H9 (cell line): ENCODE measurements around the gene ZNF541. TPM values are rescaled to one million over a fixed set of nuclear protein-coding genes. Genes with fewer than 3 reads are reported as not detected.
A peak's percentile ranks its signal among the peaks of the same experiment; 100 is the strongest.
"Not testable (repeated sequence)": the region's sequence is repeated elsewhere in the genome, so short reads cannot be mapped to it uniquely, and the experiment has no call there.

Experiments
- DNase-seq: peaks from one replicate; pipeline ENCODE4 v3.0.0-alpha.2; 2017
- H2AFZ ChIP-seq: one replicate; pipeline ENCODE4 v1.6.1; 2013; ENCODE audit warnings: mild to moderate bottlenecking, low read length, control low read depth, moderate library complexity
- H2AK5ac ChIP-seq: 2 replicates; pipeline ENCODE4 v1.6.1; 2013; ENCODE audit warnings: low read length, control low read depth, mixed read lengths; ENCODE audit not compliant: insufficient read length
- H2BK120ac ChIP-seq: one replicate; pipeline ENCODE4 v1.6.1; 2013; ENCODE audit warnings: low read depth, mild to moderate bottlenecking, low read length, control low read depth, inconsistent platforms; ENCODE audit not compliant: poor library complexity, severe bottlenecking
- H2BK12ac ChIP-seq: 2 replicates; pipeline ENCODE4 v1.6.1; 2013; ENCODE audit warnings: low read length, control low read depth, mixed read lengths, low read depth; ENCODE audit not compliant: insufficient read length
- H2BK15ac ChIP-seq: 2 replicates; pipeline ENCODE4 v1.6.1; 2013; ENCODE audit warnings: low read depth, low read length, control low read depth
- H2BK20ac ChIP-seq: one replicate; pipeline ENCODE4 v1.6.1; 2013; ENCODE audit warnings: low read depth, mild to moderate bottlenecking, low read length, control low read depth, inconsistent platforms; ENCODE audit not compliant: poor library complexity, severe bottlenecking
- H2BK5ac ChIP-seq: 2 replicates; pipeline ENCODE4 v1.6.1; 2013; ENCODE audit warnings: low read length, control low read depth, mixed read lengths; ENCODE audit not compliant: insufficient read length
- H3K14ac ChIP-seq: 2 replicates; pipeline ENCODE4 v1.6.1; 2013; ENCODE audit warnings: low read length, control low read depth; ENCODE audit not compliant: insufficient read depth
- H3K18ac ChIP-seq: 2 replicates; pipeline ENCODE4 v1.6.1; 2013; ENCODE audit warnings: low read depth, mild to moderate bottlenecking, mixed read lengths, low read length, control low read depth; ENCODE audit not compliant: insufficient read length
- H3K23ac ChIP-seq: 2 replicates; pipeline ENCODE4 v1.6.1; 2013; ENCODE audit warnings: low read length, control low read depth, mixed read lengths, low read depth; ENCODE audit not compliant: insufficient read length
- H3K23me2 ChIP-seq: 2 replicates; pipeline ENCODE4 v1.6.1; 2013; ENCODE audit warnings: low read depth, mild to moderate bottlenecking, mixed read lengths, low read length, control low read depth; ENCODE audit not compliant: insufficient read length, poor library complexity, severe bottlenecking
- H3K27ac ChIP-seq: 2 replicates; pipeline ENCODE4 v1.5.1; 2013; ENCODE audit warnings: low read length, control low read depth, mixed read lengths, low read depth; ENCODE audit not compliant: insufficient read length
- H3K27me3 ChIP-seq: 2 replicates; pipeline ENCODE4 v1.6.1; 2013; ENCODE audit warnings: low read length, control low read depth, inconsistent platforms; ENCODE audit not compliant: insufficient read depth
- H3K4ac ChIP-seq: 2 replicates; pipeline ENCODE4 v1.6.1; 2013; ENCODE audit warnings: low read depth, mild to moderate bottlenecking, control low read depth, inconsistent platforms, low read length, moderate library complexity
- H3K4me1 ChIP-seq: 2 replicates; pipeline ENCODE4 v1.6.1; 2013; ENCODE audit warnings: low read length, control low read depth, inconsistent platforms; ENCODE audit not compliant: insufficient read depth
- H3K4me2 ChIP-seq: 2 replicates; pipeline ENCODE4 v1.6.1; 2013; ENCODE audit warnings: low read length, control low read depth, mixed read lengths; ENCODE audit not compliant: insufficient read length, insufficient read depth
- H3K56ac ChIP-seq: 2 replicates; pipeline ENCODE4 v1.6.1; 2013; ENCODE audit warnings: low read depth, mild to moderate bottlenecking, mixed read lengths, low read length, control low read depth; ENCODE audit not compliant: insufficient read length
- H3K79me1 ChIP-seq: 2 replicates; pipeline ENCODE4 v1.6.1; 2013; ENCODE audit warnings: low read depth, mild to moderate bottlenecking, moderate library complexity, low read length, control low read depth, inconsistent platforms; ENCODE audit not compliant: insufficient read depth, poor library complexity, severe bottlenecking
- H3K79me2 ChIP-seq: 2 replicates; pipeline ENCODE4 v1.6.1; 2013; ENCODE audit warnings: low read length, control low read depth, inconsistent platforms; ENCODE audit not compliant: insufficient read depth
- H3K9ac ChIP-seq: 2 replicates; pipeline ENCODE4 v1.6.1; 2013; ENCODE audit warnings: low read length, control low read depth, mixed read lengths; ENCODE audit not compliant: insufficient read length; ENCODE audit errors: extremely low read depth
- H3K9me3 ChIP-seq: one replicate; pipeline ENCODE4 v1.6.1; 2013; ENCODE audit warnings: low read depth, low read length, inconsistent platforms; ENCODE audit not compliant: control insufficient read depth
- H3T11ph ChIP-seq: one replicate; pipeline ENCODE4 v1.6.1; 2013; ENCODE audit warnings: mild to moderate bottlenecking, low read length, control low read depth, inconsistent platforms
- H4K20me1 ChIP-seq: one replicate; pipeline ENCODE4 v1.6.1; 2013; ENCODE audit not compliant: control insufficient read depth, insufficient read length, insufficient read depth
- H4K5ac ChIP-seq: 2 replicates; pipeline ENCODE4 v1.6.1; 2013; ENCODE audit warnings: low read depth, mild to moderate bottlenecking, mixed read lengths, low read length, control low read depth; ENCODE audit not compliant: insufficient read length
- H4K8ac ChIP-seq: replicated peaks from 2 replicates; pipeline ENCODE4 v1.6.1; 2013; ENCODE audit warnings: low read length, control low read depth, mixed read lengths, low read depth; ENCODE audit not compliant: insufficient read length
- H4K91ac ChIP-seq: 2 replicates; pipeline ENCODE4 v1.6.1; 2013; ENCODE audit warnings: low read depth, mild to moderate bottlenecking, moderate library complexity, mixed read lengths, low read length, control low read depth; ENCODE audit not compliant: insufficient read length
- H3K27ac Mint-ChIP-seq, 3 experiments: 2 replicates in 2 of 3; 3 replicates in 1 of 3; pipeline ENCODE4 v1.8.0; 2020 to 2021; ENCODE audit warnings: mixed read lengths in 3 of 3, mild to moderate bottlenecking in 1 of 3, moderate library complexity in 1 of 3
- H3K27me3 Mint-ChIP-seq: 2 replicates; pipeline ENCODE4 v1.8.0; 2021; ENCODE audit warnings: low read depth, mild to moderate bottlenecking, moderate library complexity, mixed read lengths
- H3K36me3 Mint-ChIP-seq, 3 experiments: 2 replicates in 2 of 3; 3 replicates in 1 of 3; pipeline ENCODE4 v1.8.0; 2020 to 2021; ENCODE audit warnings: low read depth in 3 of 3, mixed read lengths in 3 of 3; ENCODE audit not compliant: insufficient read depth in 1 of 3
- H3K4me1 Mint-ChIP-seq, 2 experiments: 2 replicates each; pipeline ENCODE4 v1.8.0; 2020; ENCODE audit warnings: mixed read lengths in 2 of 2
- H3K4me3 Mint-ChIP-seq, 2 experiments: 2 replicates in 1 of 2; 3 replicates in 1 of 2; pipeline ENCODE4 v1.8.0; 2020 to 2021; ENCODE audit warnings: mild to moderate bottlenecking in 2 of 2, mixed read lengths in 2 of 2, moderate library complexity in 1 of 2
- H3K9me3 Mint-ChIP-seq, 2 experiments: 2 replicates in 1 of 2; 3 replicates in 1 of 2; pipeline ENCODE4 v1.8.0; 2020; ENCODE audit warnings: mild to moderate bottlenecking in 2 of 2, mixed read lengths in 2 of 2, moderate library complexity in 1 of 2
- CTCF ChIP-seq: fragments of 200-600 bp; sonication (generic); conservative IDR thresholded peaks from 3 replicates; pipeline ENCODE4 v1.8.0; 2021; ENCODE audit warnings: antibody characterized with exemption, mild to moderate bottlenecking
- WGBS: extraction: QIAGEN DNeasy Blood & Tissue Kit; methylation state at CpG from one replicate; pipeline ENCODE4 v1.1.7; 2013; ENCODE audit warnings: missing lambda C conversion rate, low lambda C conversion rate, mixed read lengths; ENCODE audit not compliant: insufficient read length; ENCODE audit errors: extremely low coverage; 5-methylcytosine and 5-hydroxymethylcytosine counted together
- total RNA-seq: library from RNA; stranded (reverse); gene quantifications from 2 replicates; pipeline ENCODE4 v1.2.1, GENCODE V29; 2021

The ZNF541 gene
- total RNA-seq, 1 experiment from 2014 or later, result not detected

GRCh38 chr19:47587295-47587694, 14.3 kb upstream of the ZNF541 start:
- Histone ChIP-seq H3K4ac (no peak overlapping the region), H3K14ac (no peak overlapping the region), H3K4me2 (no peak overlapping the region), H3K56ac (no peak overlapping the region), H3K79me1 (no peaks in the 10 kb centered on the region), H2BK120ac (no peak overlapping the region), H3T11ph (no peak overlapping the region), H3K27ac (no peak overlapping the region), H2BK15ac (no peak overlapping the region), H4K8ac (no peak overlapping the region), H4K91ac (no peak overlapping the region), H3K9ac (no peak overlapping the region), H3K23me2 (no peaks in the 10 kb centered on the region), H4K5ac (no peak overlapping the region), H2AK5ac (no peak overlapping the region), H3K9me3 (no peaks in the 10 kb centered on the region), H3K23ac (no peak overlapping the region), H2BK5ac (no peak overlapping the region), H4K20me1 (no peaks in the 10 kb centered on the region), H3K27me3 (no peaks in the 10 kb centered on the region), H2BK20ac (no peak overlapping the region), H3K79me2 (no peaks in the 10 kb centered on the region), H3K4me1 (no peaks in the 10 kb centered on the region), H2BK12ac (no peak overlapping the region), H3K18ac (no peak overlapping the region), H2AFZ (no peak overlapping the region)
- Mint-ChIP-seq H3K4me1 (peaks cover 7 to 8% of the 10 kb centered on the region in 2 experiments), H3K9me3 (peaks cover 6 to 11% of the 10 kb centered on the region in 2 experiments; a peak in 4 of 5 replicates), H3K27ac (no peak overlapping the region), H3K4me3 (no peak overlapping the region), H3K36me3 (peaks cover 3 to 9% (median 5%) of the 10 kb centered on the region in 3 experiments; a peak in 4 of 7 replicates), H3K27me3 (peaks cover 3% of the 10 kb centered on the region; the same call in 1 of the 2 replicates)
- WGBS, result no CpG with 5 or more reads among the region's 4 CpGs
- no peak for DNase-seq
- TF ChIP-seq CTCF, result no peak

- not testable (repeated sequence) for H2AFZ ChIP-seq, H4K20me1 ChIP-seq, H3T11ph ChIP-seq, H3K4me2 ChIP-seq, H3K4me1 ChIP-seq, H4K91ac ChIP-seq, H2AK5ac ChIP-seq, H3K9ac ChIP-seq, H3K79me1 ChIP-seq, H3K23me2 ChIP-seq, DNase-seq, H3K27me3 ChIP-seq, H3K4ac ChIP-seq, H3K4me3 Mint-ChIP-seq, H2BK20ac ChIP-seq, H3K18ac ChIP-seq, H3K27ac ChIP-seq, H3K14ac ChIP-seq, H2BK15ac ChIP-seq, H3K9me3 ChIP-seq, H4K5ac ChIP-seq, H3K56ac ChIP-seq, H3K79me2 ChIP-seq, H2BK5ac ChIP-seq, H3K27me3 Mint-ChIP-seq, H3K36me3 Mint-ChIP-seq, H2BK12ac ChIP-seq, H4K8ac ChIP-seq, H2BK120ac ChIP-seq, H3K23ac ChIP-seq
- no CpG with 5 or more reads among the region's 1 CpG for WGBS
- peaks cover 14 to 15% of the 10 kb centered on the region in 2 experiments for H3K9me3 Mint-ChIP-seq
- H3K4me1 Mint-ChIP-seq, result peaks cover 8 to 13% of the 10 kb centered on the region in 2 experiments
- H3K27ac Mint-ChIP-seq, result peak overlapping the region in 1 of 3 experiments; percentile 3; a peak in 2 of 7 replicates
Measured at GRCh38 chr19:47583161-47583560, 10.2 kb upstream of the ZNF541 start.
